ENCODE data around the gene RFTN1. TPM values are rescaled to one million over a fixed set of nuclear protein-coding genes. Genes with fewer than 3 reads are reported as not detected.

Gene RFTN1
- polyA plus RNA-seq, 3 donors = 17.4 to 28.0 (median 27.2) TPM

DNA sequence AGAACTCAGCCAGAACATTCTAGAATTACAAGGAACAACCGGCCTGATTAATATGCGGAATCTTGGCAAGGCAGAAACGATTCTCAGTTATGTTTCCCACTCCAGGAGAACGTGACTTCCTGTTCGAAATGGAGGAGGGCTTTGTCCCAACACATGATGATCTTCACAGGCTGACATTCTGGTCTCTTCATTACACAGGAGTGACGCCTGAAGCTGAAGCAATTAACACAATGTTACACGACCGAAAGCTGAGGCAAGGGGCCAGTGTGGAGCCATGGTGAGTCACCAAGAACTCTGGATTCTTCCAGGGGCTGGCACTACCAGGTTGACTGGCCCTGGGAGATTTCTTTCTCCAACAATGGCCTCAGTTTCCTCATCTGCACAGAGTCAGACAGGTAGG lies 40.9 kb downstream of the RFTN1 start:
- H3K36me3 Mint-ChIP-seq = peaks cover 40 to 53% of the 10 kb centered on the region in 2 donors
- Histone ChIP-seq H3K4me3 (replicated peaks in 1 of 3; ENCODE audit: low read depth in 2 of 3, low read length in 3 of 3) (no peak overlapping the region), H4K20me1 (ENCODE audit: insufficient read depth, low read length) (peaks cover 5% of the 10 kb centered on the region), H2AFZ (ENCODE audit: insufficient read depth, low read depth, low read length, poor library complexity, severe bottlenecking) (no peak overlapping the region), H3K4me1 (ENCODE audit: control insufficient read depth in 1 of 2, insufficient read depth in 2 of 2, low read length in 2 of 2) (peaks cover 7 to 9% of the 10 kb centered on the region in 2 donors), H3K79me2 (ENCODE audit: insufficient read depth, low read length) (no peaks in the 10 kb centered on the region), H3K36me3 (replicated peaks in 1 of 2; ENCODE audit: control insufficient read depth in 1 of 2, insufficient read depth in 2 of 2, low read length in 2 of 2) (peaks cover 9 to 34% of the 10 kb centered on the region in 2 donors), H3K9ac (ENCODE audit: insufficient read depth, low read length, poor library complexity, severe bottlenecking) (no peak overlapping the region), H3K9me3 (replicated peaks in 1 of 2; ENCODE audit: control insufficient read depth in 1 of 2, insufficient read depth in 1 of 2, low read length in 2 of 2) (peaks cover 3 to 5% of the 10 kb centered on the region in 2 donors), H3K27ac (ENCODE audit: low read depth in 1 of 2, low read length in 2 of 2) (no peak overlapping the region), H3K4me2 (replicated peaks; ENCODE audit: extremely low read depth, low read length, poor library complexity, severe bottlenecking) (no peak overlapping the region), H3K27me3 (ENCODE audit: control insufficient read depth in 2 of 2, insufficient read depth in 2 of 2, low read length in 2 of 2) (no peaks in the 10 kb centered on the region)
- no peak overlapping the region for H3K4me3 Mint-ChIP-seq
- H3K9me3 Mint-ChIP-seq = peaks cover 2 to 11% (median 7%) of the 10 kb centered on the region in 7 donors
- no peak for DNase-seq
- TF ChIP-seq, protein P1, sequence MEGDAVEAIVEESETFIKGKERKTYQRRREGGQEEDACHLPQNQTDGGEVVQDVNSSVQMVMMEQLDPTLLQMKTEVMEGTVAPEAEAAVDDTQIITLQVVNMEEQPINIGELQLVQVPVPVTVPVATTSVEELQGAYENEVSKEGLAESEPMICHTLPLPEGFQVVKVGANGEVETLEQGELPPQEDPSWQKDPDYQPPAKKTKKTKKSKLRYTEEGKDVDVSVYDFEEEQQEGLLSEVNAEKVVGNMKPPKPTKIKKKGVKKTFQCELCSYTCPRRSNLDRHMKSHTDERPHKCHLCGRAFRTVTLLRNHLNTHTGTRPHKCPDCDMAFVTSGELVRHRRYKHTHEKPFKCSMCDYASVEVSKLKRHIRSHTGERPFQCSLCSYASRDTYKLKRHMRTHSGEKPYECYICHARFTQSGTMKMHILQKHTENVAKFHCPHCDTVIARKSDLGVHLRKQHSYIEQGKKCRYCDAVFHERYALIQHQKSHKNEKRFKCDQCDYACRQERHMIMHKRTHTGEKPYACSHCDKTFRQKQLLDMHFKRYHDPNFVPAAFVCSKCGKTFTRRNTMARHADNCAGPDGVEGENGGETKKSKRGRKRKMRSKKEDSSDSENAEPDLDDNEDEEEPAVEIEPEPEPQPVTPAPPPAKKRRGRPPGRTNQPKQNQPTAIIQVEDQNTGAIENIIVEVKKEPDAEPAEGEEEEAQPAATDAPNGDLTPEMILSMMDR (IDR thresholded peaks at IDR 0.05) = no peak
- peaks cover 0 to 2% (median 0%) of the 10 kb centered on the region in 3 donors for H3K27me3 Mint-ChIP-seq (ENCODE audit: low read depth in 3 of 3)
- peaks cover 27% of the 10 kb centered on the region for H3K4me1 Mint-ChIP-seq
- peak overlapping the region in 1 of 7 donors; percentile 23 for H3K27ac Mint-ChIP-seq
- WGBS (ENCODE audit: insufficient coverage) = 95% methylated on average over 8 of the region's 8 CpGs
- intact Hi-C loops (cut with micrococcal nuclease) = no loop called here

DNA sequence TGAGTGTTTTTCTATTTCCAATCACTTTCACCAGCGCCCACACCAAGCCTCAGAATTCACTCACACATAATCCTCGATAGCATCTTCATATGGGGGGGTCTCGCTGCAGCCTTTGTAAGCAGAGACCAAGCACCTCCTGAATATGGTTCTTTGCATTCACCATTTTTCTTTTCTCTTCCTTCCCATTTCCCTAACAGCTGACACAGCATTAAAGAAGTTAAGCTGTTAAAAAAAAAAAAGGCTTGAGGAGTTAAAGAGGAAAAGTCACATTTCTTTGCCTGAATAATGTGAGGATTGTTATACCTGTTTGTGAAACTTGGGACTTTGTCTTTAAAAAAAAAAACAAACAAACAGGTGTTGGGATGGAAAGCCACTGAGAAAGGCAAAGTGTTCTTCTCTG lies 41.6 kb downstream of the RFTN1 start:
- no peak overlapping the region for H3K4me2 ChIP-seq (replicated peaks; ENCODE audit: extremely low read depth, low read length, poor library complexity, severe bottlenecking)
- peaks cover 3 to 5% of the 10 kb centered on the region in 2 donors for H3K9me3 ChIP-seq (replicated peaks in 1 of 2; ENCODE audit: control insufficient read depth in 1 of 2, insufficient read depth in 1 of 2, low read length in 2 of 2)
- Mint-ChIP-seq H3K27ac (no peak overlapping the region), H3K4me1 (peaks cover 32% of the 10 kb centered on the region), H3K36me3 (peaks cover 38 to 52% of the 10 kb centered on the region in 2 donors), H3K4me3 (no peak overlapping the region), H3K9me3 (peaks cover 2 to 10% (median 7%) of the 10 kb centered on the region in 7 donors), H3K27me3 (ENCODE audit: low read depth in 3 of 3) (peaks cover 0 to 3% (median 3%) of the 10 kb centered on the region in 3 donors)
- no peak for DNase-seq
- H3K79me2 ChIP-seq (ENCODE audit: insufficient read depth, low read length) = no peaks in the 10 kb centered on the region
- WGBS (ENCODE audit: insufficient coverage) = no CpG with 5 or more reads among the region's 3 CpGs
- H3K27me3 ChIP-seq (ENCODE audit: control insufficient read depth in 2 of 2, insufficient read depth in 2 of 2, low read length in 2 of 2) = no peaks in the 10 kb centered on the region
- no peak overlapping the region for H3K27ac ChIP-seq (ENCODE audit: low read depth in 1 of 2, low read length in 2 of 2)
- no peak overlapping the region for H3K9ac ChIP-seq (ENCODE audit: insufficient read depth, low read length, poor library complexity, severe bottlenecking)
- TF ChIP-seq, protein P1 (IDR thresholded peaks at IDR 0.05) = no peak
- H2AFZ ChIP-seq (ENCODE audit: insufficient read depth, low read depth, low read length, poor library complexity, severe bottlenecking) = no peak overlapping the region
- peaks cover 6% of the 10 kb centered on the region for H4K20me1 ChIP-seq (ENCODE audit: insufficient read depth, low read length)
- no peak overlapping the region for H3K4me3 ChIP-seq (replicated peaks in 1 of 3; ENCODE audit: low read depth in 2 of 3, low read length in 3 of 3)
- H3K36me3 ChIP-seq (replicated peaks in 1 of 2; ENCODE audit: control insufficient read depth in 1 of 2, insufficient read depth in 2 of 2, low read length in 2 of 2) = peaks cover 9 to 34% of the 10 kb centered on the region in 2 donors
- H3K4me1 ChIP-seq (ENCODE audit: control insufficient read depth in 1 of 2, insufficient read depth in 2 of 2, low read length in 2 of 2) = peaks cover 9 to 10% of the 10 kb centered on the region in 2 donors
- intact Hi-C loops (cut with micrococcal nuclease) = no loop called here
